Measurements from ENCODE around the gene TMEM181.

The TMEM181 gene

DNA sequence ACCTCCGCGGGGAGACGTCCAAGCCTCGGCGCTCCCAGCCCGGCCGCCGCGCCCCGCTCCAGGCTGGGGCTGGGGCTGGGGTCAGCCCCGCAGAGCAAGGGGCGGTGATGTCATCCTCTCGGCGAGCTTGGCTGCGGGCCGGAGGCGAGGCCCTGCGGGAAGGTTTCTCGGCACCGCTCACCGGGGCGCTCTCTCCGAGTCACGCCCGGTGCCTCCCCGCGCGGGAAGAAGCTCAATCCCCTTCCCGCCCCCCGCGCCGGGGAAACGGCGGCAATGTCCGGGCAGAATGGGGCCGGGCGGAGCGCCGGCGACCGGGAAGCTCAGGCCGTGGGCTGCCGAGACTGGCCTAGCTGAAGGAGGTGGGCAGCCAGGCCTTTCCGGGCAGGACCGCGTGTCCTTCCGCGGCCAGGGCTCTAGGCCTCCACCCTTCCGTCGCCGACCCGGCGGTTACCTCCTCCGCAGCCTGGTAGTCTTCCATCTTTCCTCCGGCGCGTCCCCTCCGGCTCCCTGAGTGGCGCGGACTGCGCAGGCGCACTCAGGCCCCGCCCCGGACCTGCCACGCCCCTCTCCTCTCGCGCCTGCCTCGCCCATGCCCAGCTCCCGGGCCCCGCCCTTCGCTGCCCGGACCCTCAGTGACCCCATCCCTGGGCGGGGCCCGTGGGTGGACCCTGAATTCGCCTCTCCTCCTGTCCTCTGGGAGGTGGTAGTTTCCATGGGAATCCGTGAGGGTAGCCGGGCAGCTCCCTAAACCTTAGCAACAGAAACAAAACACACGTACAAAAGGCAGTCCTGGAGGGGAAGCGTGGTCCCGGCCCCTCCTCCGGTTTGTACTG, 84.6 kb downstream of the TMEM181 start, which contains the start of gene DYNLT1:
TSS of gene DYNLT1 (minus strand) at position 513 of the 833 bp plus-strand sequence. CDS start at position 478, 35 bp downstream.
- H3K4me3 ChIP-seq (ENCODE audit: low read length): peak within 1 kb of the TSS; percentile 84
- no peaks in the 10 kb centered on the region; the same call in 1 of the 2 replicates for H4K20me1 ChIP-seq (ENCODE audit: insufficient read depth, low read length)
- H3K4me2 ChIP-seq (ENCODE audit: low read depth, low read length): peak within 1 kb of the TSS; percentile 72
- peaks cover 16% of the 10 kb centered on the region for H3K79me2 ChIP-seq (ENCODE audit: low read length)
- no peaks in the 10 kb centered on the region for H3K36me3 ChIP-seq (replicated peaks; ENCODE audit: insufficient read depth, low read length)
- peak within 1 kb of the TSS; percentile 55; the same call in 1 of the 2 replicates for H2AFZ ChIP-seq (ENCODE audit: low read length)
- TF ChIP-seq EZH2 (optimal IDR thresholded peaks at IDR 0.05; ENCODE audit: low read depth, low read length) (no peak), EZH2phosphoT487 (IDR thresholded peaks at IDR 0.05; ENCODE audit: low read length) (no peak)
- TF ChIP-seq, protein P1, sequence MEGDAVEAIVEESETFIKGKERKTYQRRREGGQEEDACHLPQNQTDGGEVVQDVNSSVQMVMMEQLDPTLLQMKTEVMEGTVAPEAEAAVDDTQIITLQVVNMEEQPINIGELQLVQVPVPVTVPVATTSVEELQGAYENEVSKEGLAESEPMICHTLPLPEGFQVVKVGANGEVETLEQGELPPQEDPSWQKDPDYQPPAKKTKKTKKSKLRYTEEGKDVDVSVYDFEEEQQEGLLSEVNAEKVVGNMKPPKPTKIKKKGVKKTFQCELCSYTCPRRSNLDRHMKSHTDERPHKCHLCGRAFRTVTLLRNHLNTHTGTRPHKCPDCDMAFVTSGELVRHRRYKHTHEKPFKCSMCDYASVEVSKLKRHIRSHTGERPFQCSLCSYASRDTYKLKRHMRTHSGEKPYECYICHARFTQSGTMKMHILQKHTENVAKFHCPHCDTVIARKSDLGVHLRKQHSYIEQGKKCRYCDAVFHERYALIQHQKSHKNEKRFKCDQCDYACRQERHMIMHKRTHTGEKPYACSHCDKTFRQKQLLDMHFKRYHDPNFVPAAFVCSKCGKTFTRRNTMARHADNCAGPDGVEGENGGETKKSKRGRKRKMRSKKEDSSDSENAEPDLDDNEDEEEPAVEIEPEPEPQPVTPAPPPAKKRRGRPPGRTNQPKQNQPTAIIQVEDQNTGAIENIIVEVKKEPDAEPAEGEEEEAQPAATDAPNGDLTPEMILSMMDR (IDR thresholded peaks at IDR 0.05; ENCODE audit: low read length): no peak
- peak within 1 kb of the TSS; percentile 90 for H3K9ac ChIP-seq (ENCODE audit: low read length)
- DNase-seq: peak; percentile 57
- no peaks in the 10 kb centered on the region for H3K9me3 ChIP-seq (replicated peaks; ENCODE audit: insufficient read depth, low read length)
- H3F3A ChIP-seq (ENCODE audit: insufficient read depth, low read length): peaks cover 8% of the 10 kb centered on the region; the same call in 1 of the 2 replicates
- H3K27ac ChIP-seq (ENCODE audit: low read length): peak within 1 kb of the TSS; percentile 66; the same call in 1 of the 2 replicates
- peaks cover 5% of the 10 kb centered on the region; the same call in 1 of the 2 replicates for H3K4me1 ChIP-seq (ENCODE audit: low read length)
- no peaks in the 10 kb centered on the region for H3K27me3 ChIP-seq (replicated peaks; ENCODE audit: insufficient read depth, low read length)
- no peaks in the 10 kb centered on the region for H3K9me2 ChIP-seq (replicated peaks; ENCODE audit: insufficient read depth, low read length)

GRCh38 chr6:158645064-158646022, 85.5 kb downstream of the TMEM181 start:
- Histone ChIP-seq H3K79me2 (ENCODE audit: low read length) (peaks cover 16% of the 10 kb centered on the region), H3K4me2 (ENCODE audit: low read depth, low read length) (peak overlapping the region; percentile 72), H3K9me2 (replicated peaks; ENCODE audit: insufficient read depth, low read length) (no peaks in the 10 kb centered on the region), H3F3A (ENCODE audit: insufficient read depth, low read length) (peaks cover 8% of the 10 kb centered on the region; the same call in 1 of the 2 replicates), H3K9ac (ENCODE audit: low read length) (peak overlapping the region; percentile 90), H2AFZ (ENCODE audit: low read length) (peak overlapping the region; percentile 55; the same call in 1 of the 2 replicates), H3K27me3 (replicated peaks; ENCODE audit: insufficient read depth, low read length) (no peaks in the 10 kb centered on the region), H3K27ac (ENCODE audit: low read length) (peak overlapping the region; percentile 66; the same call in 1 of the 2 replicates), H3K9me3 (replicated peaks; ENCODE audit: insufficient read depth, low read length) (no peaks in the 10 kb centered on the region), H3K4me3 (ENCODE audit: low read length) (peak overlapping the region; percentile 84), H3K4me1 (ENCODE audit: low read length) (peaks cover 8% of the 10 kb centered on the region; the same call in 1 of the 2 replicates), H4K20me1 (ENCODE audit: insufficient read depth, low read length) (no peaks in the 10 kb centered on the region; the same call in 1 of the 2 replicates), H3K36me3 (replicated peaks; ENCODE audit: insufficient read depth, low read length) (no peaks in the 10 kb centered on the region)
- DNase-seq: peak; percentile 64
- no peak for TF ChIP-seq EZH2 (optimal IDR thresholded peaks at IDR 0.05; ENCODE audit: low read depth, low read length)
- TF ChIP-seq, protein P1 (IDR thresholded peaks at IDR 0.05; ENCODE audit: low read length): no peak
- TF ChIP-seq EZH2phosphoT487 (IDR thresholded peaks at IDR 0.05; ENCODE audit: low read length): no peak

Measured in MM.1S (cell line).